ENCODE results near the gene GALNT10. TPM values are rescaled to one million over a fixed set of nuclear protein-coding genes. Genes with fewer than 3 reads are reported as not detected.

The GALNT10 gene
- total and polyA plus RNA-seq, 2 experiments from 2014 or later: 3.2 to 12.9 TPM

DNA sequence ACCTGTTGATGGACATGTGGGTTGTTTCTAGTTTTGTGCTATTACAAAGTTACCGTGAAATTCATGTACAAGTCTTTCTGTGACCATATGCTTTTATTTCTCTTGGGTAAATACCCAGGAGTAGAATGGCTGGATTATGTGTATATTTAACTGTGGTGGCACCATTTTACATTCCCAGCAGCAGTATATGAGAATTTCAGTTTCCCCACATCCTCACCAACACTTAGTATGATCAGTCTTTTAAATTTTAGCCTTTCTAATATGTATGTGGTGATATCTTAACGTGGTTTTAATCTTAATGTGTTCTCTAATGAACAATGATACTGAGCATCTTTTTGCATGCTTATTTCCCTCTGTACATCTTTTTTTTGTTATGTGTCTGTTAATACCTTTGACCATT lies 36.6 kb downstream of the GALNT10 start (continued):
- TF ChIP-seq, protein P1, sequence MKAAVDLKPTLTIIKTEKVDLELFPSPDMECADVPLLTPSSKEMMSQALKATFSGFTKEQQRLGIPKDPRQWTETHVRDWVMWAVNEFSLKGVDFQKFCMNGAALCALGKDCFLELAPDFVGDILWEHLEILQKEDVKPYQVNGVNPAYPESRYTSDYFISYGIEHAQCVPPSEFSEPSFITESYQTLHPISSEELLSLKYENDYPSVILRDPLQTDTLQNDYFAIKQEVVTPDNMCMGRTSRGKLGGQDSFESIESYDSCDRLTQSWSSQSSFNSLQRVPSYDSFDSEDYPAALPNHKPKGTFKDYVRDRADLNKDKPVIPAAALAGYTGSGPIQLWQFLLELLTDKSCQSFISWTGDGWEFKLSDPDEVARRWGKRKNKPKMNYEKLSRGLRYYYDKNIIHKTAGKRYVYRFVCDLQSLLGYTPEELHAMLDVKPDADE (IDR thresholded peaks at IDR 0.05): no peak
- TF ChIP-seq EZH2 (IDR thresholded peaks at IDR 0.05; ENCODE audit: low read depth, unreplicated experiment): no peak
- TF ChIP-seq CREB1 (CRISPR knock-in tag; IDR thresholded peaks at IDR 0.05; ENCODE audit: low read depth): no peak
- TF ChIP-seq, protein P2, sequence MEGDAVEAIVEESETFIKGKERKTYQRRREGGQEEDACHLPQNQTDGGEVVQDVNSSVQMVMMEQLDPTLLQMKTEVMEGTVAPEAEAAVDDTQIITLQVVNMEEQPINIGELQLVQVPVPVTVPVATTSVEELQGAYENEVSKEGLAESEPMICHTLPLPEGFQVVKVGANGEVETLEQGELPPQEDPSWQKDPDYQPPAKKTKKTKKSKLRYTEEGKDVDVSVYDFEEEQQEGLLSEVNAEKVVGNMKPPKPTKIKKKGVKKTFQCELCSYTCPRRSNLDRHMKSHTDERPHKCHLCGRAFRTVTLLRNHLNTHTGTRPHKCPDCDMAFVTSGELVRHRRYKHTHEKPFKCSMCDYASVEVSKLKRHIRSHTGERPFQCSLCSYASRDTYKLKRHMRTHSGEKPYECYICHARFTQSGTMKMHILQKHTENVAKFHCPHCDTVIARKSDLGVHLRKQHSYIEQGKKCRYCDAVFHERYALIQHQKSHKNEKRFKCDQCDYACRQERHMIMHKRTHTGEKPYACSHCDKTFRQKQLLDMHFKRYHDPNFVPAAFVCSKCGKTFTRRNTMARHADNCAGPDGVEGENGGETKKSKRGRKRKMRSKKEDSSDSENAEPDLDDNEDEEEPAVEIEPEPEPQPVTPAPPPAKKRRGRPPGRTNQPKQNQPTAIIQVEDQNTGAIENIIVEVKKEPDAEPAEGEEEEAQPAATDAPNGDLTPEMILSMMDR (conservative IDR thresholded peaks at IDR 0.05; ENCODE audit: low read depth in 2 of 2): no peak
- TF ChIP-seq STAT1 (IDR thresholded peaks at IDR 0.05; ENCODE audit: unreplicated experiment): no peak
- TF ChIP-seq NANOG (IDR thresholded peaks at IDR 0.05; ENCODE audit: borderline replicate concordance): no peak

DNA sequence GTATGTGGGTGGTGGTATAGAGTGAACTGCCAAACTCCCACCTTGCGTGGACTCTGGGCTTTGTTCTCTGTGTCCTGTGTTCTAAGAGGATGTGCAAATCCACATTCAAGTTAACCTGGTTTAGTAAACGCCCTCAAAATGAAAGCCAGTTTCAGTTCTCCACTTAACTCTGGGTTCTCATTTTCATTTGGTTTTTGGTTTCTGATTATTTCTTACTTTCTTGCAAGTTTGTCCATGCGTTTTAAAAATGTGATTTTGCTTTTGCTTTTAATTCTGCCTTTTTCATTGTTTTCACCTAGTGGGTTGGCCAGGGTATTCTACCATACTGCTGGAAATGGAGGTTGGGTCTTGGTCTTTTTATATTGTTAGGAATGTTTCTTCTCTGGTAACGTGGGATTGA lies 38.2 kb downstream of the GALNT10 start:
- Histone ChIP-seq H4K20me1 (replicated peaks; ENCODE audit: insufficient read depth) (no peaks in the 10 kb centered on the region), H3K4me3 (no peak overlapping the region), H3K27me3 (ENCODE audit: insufficient read depth) (no peaks in the 10 kb centered on the region), H3K9me2 (ENCODE audit: insufficient read depth) (no peaks in the 10 kb centered on the region), H3F3A (replicated peaks; ENCODE audit: low read depth) (no peaks in the 10 kb centered on the region), H3K79me2 (replicated peaks; ENCODE audit: insufficient read depth) (no peaks in the 10 kb centered on the region), H3K4me1 (ENCODE audit: insufficient read depth) (no peaks in the 10 kb centered on the region), H3K4me2 (no peak overlapping the region), H3K27ac (ENCODE audit: low read depth) (no peak overlapping the region), H3K36me3 (ENCODE audit: insufficient read depth) (no peaks in the 10 kb centered on the region; the same call in 1 of the 2 replicates), H2AFZ (no peak overlapping the region)
- ATAC-seq: no peak
- no peak for DNase-seq (ENCODE audit: low spot score)
- peaks cover 19% of the 10 kb centered on the region; the same call in 2 of the 3 replicates for H3K9me3 Mint-ChIP-seq
- no peaks in the 10 kb centered on the region for H3K4me1 Mint-ChIP-seq
- peaks cover 3% of the 10 kb centered on the region for H3K27me3 Mint-ChIP-seq (ENCODE audit: insufficient read depth, low read depth, poor library complexity)
- H3K36me3 Mint-ChIP-seq (ENCODE audit: low read depth): peaks cover 20% of the 10 kb centered on the region
- H3K4me3 Mint-ChIP-seq: no peak overlapping the region
- no peak overlapping the region for H3K27ac Mint-ChIP-seq
- TF ChIP-seq POLR2AphosphoS5 (IDR thresholded peaks at IDR 0.05; ENCODE audit: low read depth) (no peak), STAT1 (IDR thresholded peaks at IDR 0.05; ENCODE audit: unreplicated experiment) (no peak), CREB1 (CRISPR knock-in tag; IDR thresholded peaks at IDR 0.05; ENCODE audit: low read depth) (no peak), JUNB (IDR thresholded peaks at IDR 0.05; ENCODE audit: unreplicated experiment) (no peak), EZH2phosphoT487 (IDR thresholded peaks at IDR 0.05; ENCODE audit: unreplicated experiment) (no peak)
- TF ChIP-seq, protein P3, sequence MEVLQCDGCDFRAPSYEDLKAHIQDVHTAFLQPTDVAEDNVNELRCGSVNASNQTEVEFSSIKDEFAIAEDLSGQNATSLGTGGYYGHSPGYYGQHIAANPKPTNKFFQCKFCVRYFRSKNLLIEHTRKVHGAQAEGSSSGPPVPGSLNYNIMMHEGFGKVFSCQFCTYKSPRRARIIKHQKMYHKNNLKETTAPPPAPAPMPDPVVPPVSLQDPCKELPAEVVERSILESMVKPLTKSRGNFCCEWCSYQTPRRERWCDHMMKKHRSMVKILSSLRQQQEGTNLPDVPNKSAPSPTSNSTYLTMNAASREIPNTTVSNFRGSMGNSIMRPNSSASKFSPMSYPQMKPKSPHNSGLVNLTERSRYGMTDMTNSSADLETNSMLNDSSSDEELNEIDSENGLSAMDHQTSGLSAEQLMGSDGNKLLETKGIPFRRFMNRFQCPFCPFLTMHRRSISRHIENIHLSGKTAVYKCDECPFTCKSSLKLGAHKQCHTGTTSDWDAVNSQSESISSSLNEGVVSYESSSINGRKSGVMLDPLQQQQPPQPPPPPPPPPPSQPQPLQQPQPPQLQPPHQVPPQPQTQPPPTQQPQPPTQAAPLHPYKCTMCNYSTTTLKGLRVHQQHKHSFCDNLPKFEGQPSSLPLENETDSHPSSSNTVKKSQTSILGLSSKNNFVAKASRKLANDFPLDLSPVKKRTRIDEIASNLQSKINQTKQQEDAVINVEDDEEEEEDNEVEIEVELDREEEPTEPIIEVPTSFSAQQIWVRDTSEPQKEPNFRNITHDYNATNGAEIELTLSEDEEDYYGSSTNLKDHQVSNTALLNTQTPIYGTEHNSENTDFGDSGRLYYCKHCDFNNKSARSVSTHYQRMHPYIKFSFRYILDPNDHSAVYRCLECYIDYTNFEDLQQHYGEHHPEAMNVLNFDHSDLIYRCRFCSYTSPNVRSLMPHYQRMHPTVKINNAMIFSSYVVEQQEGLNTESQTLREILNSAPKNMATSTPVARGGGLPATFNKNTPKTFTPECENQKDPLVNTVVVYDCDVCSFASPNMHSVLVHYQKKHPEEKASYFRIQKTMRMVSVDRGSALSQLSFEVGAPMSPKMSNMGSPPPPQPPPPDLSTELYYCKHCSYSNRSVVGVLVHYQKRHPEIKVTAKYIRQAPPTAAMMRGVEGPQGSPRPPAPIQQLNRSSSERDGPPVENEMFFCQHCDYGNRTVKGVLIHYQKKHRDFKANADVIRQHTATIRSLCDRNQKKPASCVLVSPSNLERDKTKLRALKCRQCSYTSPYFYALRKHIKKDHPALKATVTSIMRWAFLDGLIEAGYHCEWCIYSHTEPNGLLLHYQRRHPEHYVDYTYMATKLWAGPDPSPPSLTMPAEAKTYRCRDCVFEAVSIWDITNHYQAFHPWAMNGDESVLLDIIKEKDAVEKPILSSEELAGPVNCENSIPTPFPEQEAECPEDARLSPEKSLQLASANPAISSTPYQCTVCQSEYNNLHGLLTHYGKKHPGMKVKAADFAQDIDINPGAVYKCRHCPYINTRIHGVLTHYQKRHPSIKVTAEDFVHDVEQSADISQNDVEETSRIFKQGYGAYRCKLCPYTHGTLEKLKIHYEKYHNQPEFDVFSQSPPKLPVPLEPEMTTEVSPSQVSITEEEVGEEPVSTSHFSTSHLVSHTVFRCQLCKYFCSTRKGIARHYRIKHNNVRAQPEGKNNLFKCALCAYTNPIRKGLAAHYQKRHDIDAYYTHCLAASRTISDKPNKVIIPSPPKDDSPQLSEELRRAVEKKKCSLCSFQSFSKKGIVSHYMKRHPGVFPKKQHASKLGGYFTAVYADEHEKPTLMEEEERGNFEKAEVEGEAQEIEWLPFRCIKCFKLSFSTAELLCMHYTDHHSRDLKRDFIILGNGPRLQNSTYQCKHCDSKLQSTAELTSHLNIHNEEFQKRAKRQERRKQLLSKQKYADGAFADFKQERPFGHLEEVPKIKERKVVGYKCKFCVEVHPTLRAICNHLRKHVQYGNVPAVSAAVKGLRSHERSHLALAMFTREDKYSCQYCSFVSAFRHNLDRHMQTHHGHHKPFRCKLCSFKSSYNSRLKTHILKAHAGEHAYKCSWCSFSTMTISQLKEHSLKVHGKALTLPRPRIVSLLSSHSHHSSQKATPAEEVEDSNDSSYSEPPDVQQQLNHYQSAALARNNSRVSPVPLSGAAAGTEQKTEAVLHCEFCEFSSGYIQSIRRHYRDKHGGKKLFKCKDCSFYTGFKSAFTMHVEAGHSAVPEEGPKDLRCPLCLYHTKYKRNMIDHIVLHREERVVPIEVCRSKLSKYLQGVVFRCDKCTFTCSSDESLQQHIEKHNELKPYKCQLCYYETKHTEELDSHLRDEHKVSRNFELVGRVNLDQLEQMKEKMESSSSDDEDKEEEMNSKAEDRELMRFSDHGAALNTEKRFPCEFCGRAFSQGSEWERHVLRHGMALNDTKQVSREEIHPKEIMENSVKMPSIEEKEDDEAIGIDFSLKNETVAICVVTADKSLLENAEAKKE (CRISPR knock-in tag; IDR thresholded peaks at IDR 0.05): no peak
- TF ChIP-seq, protein P4, sequence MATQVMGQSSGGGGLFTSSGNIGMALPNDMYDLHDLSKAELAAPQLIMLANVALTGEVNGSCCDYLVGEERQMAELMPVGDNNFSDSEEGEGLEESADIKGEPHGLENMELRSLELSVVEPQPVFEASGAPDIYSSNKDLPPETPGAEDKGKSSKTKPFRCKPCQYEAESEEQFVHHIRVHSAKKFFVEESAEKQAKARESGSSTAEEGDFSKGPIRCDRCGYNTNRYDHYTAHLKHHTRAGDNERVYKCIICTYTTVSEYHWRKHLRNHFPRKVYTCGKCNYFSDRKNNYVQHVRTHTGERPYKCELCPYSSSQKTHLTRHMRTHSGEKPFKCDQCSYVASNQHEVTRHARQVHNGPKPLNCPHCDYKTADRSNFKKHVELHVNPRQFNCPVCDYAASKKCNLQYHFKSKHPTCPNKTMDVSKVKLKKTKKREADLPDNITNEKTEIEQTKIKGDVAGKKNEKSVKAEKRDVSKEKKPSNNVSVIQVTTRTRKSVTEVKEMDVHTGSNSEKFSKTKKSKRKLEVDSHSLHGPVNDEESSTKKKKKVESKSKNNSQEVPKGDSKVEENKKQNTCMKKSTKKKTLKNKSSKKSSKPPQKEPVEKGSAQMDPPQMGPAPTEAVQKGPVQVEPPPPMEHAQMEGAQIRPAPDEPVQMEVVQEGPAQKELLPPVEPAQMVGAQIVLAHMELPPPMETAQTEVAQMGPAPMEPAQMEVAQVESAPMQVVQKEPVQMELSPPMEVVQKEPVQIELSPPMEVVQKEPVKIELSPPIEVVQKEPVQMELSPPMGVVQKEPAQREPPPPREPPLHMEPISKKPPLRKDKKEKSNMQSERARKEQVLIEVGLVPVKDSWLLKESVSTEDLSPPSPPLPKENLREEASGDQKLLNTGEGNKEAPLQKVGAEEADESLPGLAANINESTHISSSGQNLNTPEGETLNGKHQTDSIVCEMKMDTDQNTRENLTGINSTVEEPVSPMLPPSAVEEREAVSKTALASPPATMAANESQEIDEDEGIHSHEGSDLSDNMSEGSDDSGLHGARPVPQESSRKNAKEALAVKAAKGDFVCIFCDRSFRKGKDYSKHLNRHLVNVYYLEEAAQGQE (IDR thresholded peaks at IDR 0.05; ENCODE audit: unreplicated experiment): no peak

All from GM23338 (cell line).